ENCODE data around the gene TNFRSF18. TPM values are rescaled to one million over a fixed set of nuclear protein-coding genes. Genes with fewer than 3 reads are reported as not detected.

TNFRSF18 gene
- total RNA-seq, 6 experiments from 2014 or later: 0.24 to 0.27 TPM; not detected in 4

GRCh38 chr1:1239614-1240347 is 33.4 kb upstream of the TNFRSF18 start:
- ATAC-seq: peak; percentile 57 to 78 (median 75)
- TF ChIP-seq POLR2A (IDR thresholded peaks at IDR 0.05) (no peak), CTCF (IDR thresholded peaks at IDR 0.05) (no peak)
- H3K4me1 ChIP-seq: peaks cover 0 to 22% (median 0%) of the 10 kb centered on the region in 4 donors
- intact Hi-C loops (cut with DNase I): loop anchor here (5.0 to 10.0 kb wide), 2 partner anchors 55 to 117 kb away; no protein-coding TSS in a partner anchor
- peak overlapping the region in 2 of 3 donors; percentile 16 to 26 for H3K4me3 ChIP-seq
- no peaks in the 10 kb centered on the region for H3K27me3 ChIP-seq
- no peaks in the 10 kb centered on the region for H3K36me3 ChIP-seq
- 10% methylated on average over 2 of the region's 30 CpGs for whole genome bisulfite sequencing (ENCODE audit: insufficient coverage, low coverage, low lambda C conversion rate, missing lambda C conversion rate)
- no peak overlapping the region for H3K27ac ChIP-seq
- peak; percentile 78 to 86 (median 84) for DNase-seq
- no peaks in the 10 kb centered on the region for H3K9me3 ChIP-seq

GRCh38 chr1:1239227-1239613 is 32.8 kb upstream of the TNFRSF18 start:
- no peak overlapping the region for H3K27ac ChIP-seq
- no peak for ATAC-seq
- no peak for DNase-seq
- H3K27me3 ChIP-seq: no peaks in the 10 kb centered on the region
- no peaks in the 10 kb centered on the region for H3K36me3 ChIP-seq
- no peaks in the 10 kb centered on the region for H3K9me3 ChIP-seq
- peaks cover 0 to 22% (median 0%) of the 10 kb centered on the region in 4 donors for H3K4me1 ChIP-seq
- TF ChIP-seq CTCF (IDR thresholded peaks at IDR 0.05) (no peak), POLR2A (IDR thresholded peaks at IDR 0.05) (no peak)
- intact Hi-C loops (cut with DNase I): no loop called here
- peak overlapping the region in 1 of 3 donors; percentile 26 for H3K4me3 ChIP-seq
- no CpG with 5 or more reads among the region's 15 CpGs for WGBS (ENCODE audit: insufficient coverage, low coverage, low lambda C conversion rate, missing lambda C conversion rate)

- WGBS (ENCODE audit: insufficient coverage, low coverage, low lambda C conversion rate, missing lambda C conversion rate): no CpG with 5 or more reads among the region's 19 CpGs
Measured at GRCh38 chr1:1238702-1239178, 32.3 kb upstream of the TNFRSF18 start.

More at GRCh38 chr1:1238702-1239178, 32.3 kb upstream of the TNFRSF18 start:
- no peak overlapping the region for H3K27ac ChIP-seq
- H3K36me3 ChIP-seq: no peaks in the 10 kb centered on the region
- TF ChIP-seq POLR2A (IDR thresholded peaks at IDR 0.05): no peak
- no peak for TF ChIP-seq CTCF (IDR thresholded peaks at IDR 0.05)
- DNase-seq (no peak), ATAC-seq (no peak)
- no peaks in the 10 kb centered on the region for H3K27me3 ChIP-seq
- H3K4me1 ChIP-seq: peaks cover 0 to 22% (median 0%) of the 10 kb centered on the region in 4 donors
- no peaks in the 10 kb centered on the region for H3K9me3 ChIP-seq
- no peak overlapping the region for H3K4me3 ChIP-seq
- intact Hi-C loops (cut with DNase I): no loop called here

Data from right lobe of liver (tissue), 6 donors.